WTC11 (cell line): Measurements from ENCODE around the gene MTMR3. TPM values are rescaled to one million over a fixed set of nuclear protein-coding genes. Genes with fewer than 3 reads are reported as not detected.
A peak's percentile ranks its signal among the peaks of the same experiment; 100 is the strongest.

ENCODE experiments used
- ATAC-seq: fragments of 200-7000 bp; cut with Tn5 transposase; 2 replicates; pipeline ENCODE4 v1.10.0; 2021; ENCODE audit warnings: mild to moderate bottlenecking, moderate library complexity
- CTCF ChIA-PET: fragments of 300-600 bp; sonication (Branson Sonifier 250); formaldehyde crosslinking; loops from one replicate; lab custom pipeline; 2021; ENCODE audit warnings: antibody characterized with exemption; lab: Charles Lee
- POLR2A ChIA-PET: fragments of 350-600 bp; sonication (Branson Sonifier 250); formaldehyde crosslinking; loops from one replicate; lab custom pipeline; 2021; ENCODE audit warnings: antibody characterized with exemption; lab: Charles Lee
- DNase-seq: peaks from one replicate; pipeline ENCODE4 v3.0.0; 2021; ENCODE audit warnings: low spot score
- H3K27ac Mint-ChIP-seq: 2 replicates; pipeline ENCODE4 v1.8.0; 2021; ENCODE audit warnings: mixed read lengths
- H3K27me3 Mint-ChIP-seq: 2 replicates; pipeline ENCODE4 v1.8.0; 2021; ENCODE audit warnings: low read depth, mild to moderate bottlenecking, moderate library complexity, mixed read lengths
- H3K36me3 Mint-ChIP-seq: 2 replicates; pipeline ENCODE4 v1.8.0; 2021; ENCODE audit warnings: mixed read lengths
- H3K4me1 Mint-ChIP-seq: 2 replicates; pipeline ENCODE4 v1.8.0; 2022; ENCODE audit warnings: mixed read lengths
- H3K4me3 Mint-ChIP-seq: 2 replicates; pipeline ENCODE4 v1.8.0; 2021; ENCODE audit warnings: mild to moderate bottlenecking, moderate library complexity, mixed read lengths
- H3K9me3 Mint-ChIP-seq: 2 replicates; pipeline ENCODE4 v1.8.0; 2021; ENCODE audit warnings: mixed read lengths
- AR ChIP-seq: fragments of 250-450 bp; sonication (Bioruptor Pico); IDR thresholded peaks from 2 replicates; pipeline ENCODE4 v1.9.0; 2021; ENCODE audit warnings: mild to moderate bottlenecking
- ATF1 ChIP-seq: sonication (generic); formaldehyde crosslinking; IDR thresholded peaks from 2 replicates; pipeline ENCODE4 v1.8.1; 2023; ENCODE audit warnings: mild to moderate bottlenecking, moderate library complexity, missing genetic modification reagents
- ATF2 ChIP-seq: sonication (generic); formaldehyde crosslinking; IDR thresholded peaks from 2 replicates; pipeline ENCODE4 v1.8.1; 2022; ENCODE audit warnings: low read depth, missing genetic modification reagents, borderline replicate concordance
- CBFB ChIP-seq: sonication (generic); formaldehyde crosslinking; IDR thresholded peaks from 2 replicates; pipeline ENCODE4 v1.8.1; 2022; ENCODE audit warnings: mild to moderate bottlenecking, low read depth, missing genetic modification reagents
- ETV6 ChIP-seq: sonication (generic); formaldehyde crosslinking; IDR thresholded peaks from 2 replicates; pipeline ENCODE4 v1.8.1; 2022; ENCODE audit warnings: mild to moderate bottlenecking, missing genetic modification reagents
- FOXJ3 ChIP-seq: sonication (generic); formaldehyde crosslinking; IDR thresholded peaks from 2 replicates; pipeline ENCODE4 v1.9.0; 2021; ENCODE audit warnings: missing genetic modification reagents, mild to moderate bottlenecking, borderline replicate concordance
- NR1H2 ChIP-seq: sonication (generic); formaldehyde crosslinking; IDR thresholded peaks from 2 replicates; pipeline ENCODE4 v1.9.0; 2021; ENCODE audit warnings: mild to moderate bottlenecking, moderate library complexity, missing genetic modification reagents
- PRDM15 ChIP-seq: sonication (generic); formaldehyde crosslinking; IDR thresholded peaks from 2 replicates; pipeline ENCODE4 v1.8.0; 2022; ENCODE audit warnings: missing genetic modification reagents
- SOX15 ChIP-seq: fragments of 250-450 bp; sonication (Bioruptor Pico); IDR thresholded peaks from 2 replicates; pipeline ENCODE4 v1.9.0; 2021; ENCODE audit warnings: mild to moderate bottlenecking
- TCF7 ChIP-seq: sonication (generic); formaldehyde crosslinking; IDR thresholded peaks from 2 replicates; pipeline ENCODE4 v1.8.0; 2022; ENCODE audit warnings: mild to moderate bottlenecking, low read depth, missing genetic modification reagents, moderate library complexity
- TEAD4 ChIP-seq: sonication (generic); formaldehyde crosslinking; IDR thresholded peaks from 2 replicates; pipeline ENCODE4 v1.8.0; 2022; ENCODE audit warnings: mild to moderate bottlenecking, missing genetic modification reagents
- TP53 ChIP-seq: sonication (generic); formaldehyde crosslinking; IDR thresholded peaks from 2 replicates; pipeline ENCODE4 v1.8.1; 2023; ENCODE audit warnings: mild to moderate bottlenecking, missing genetic modification reagents
- USF2 ChIP-seq: sonication (generic); formaldehyde crosslinking; IDR thresholded peaks from 2 replicates; pipeline ENCODE4 v1.8.1; 2023; ENCODE audit warnings: mild to moderate bottlenecking, missing genetic modification reagents, moderate library complexity
- ZNF425 ChIP-seq: fragments of 250-450 bp; sonication (Bioruptor Pico); conservative IDR thresholded peaks from 2 replicates; pipeline ENCODE4 v1.9.0; 2021; ENCODE audit warnings: mild to moderate bottlenecking
- ZSCAN18 ChIP-seq: fragments of 250-450 bp; sonication (Bioruptor Pico); IDR thresholded peaks from 2 replicates; pipeline ENCODE4 v2.1.2; 2022; ENCODE audit warnings: mild to moderate bottlenecking, moderate library complexity
- total RNA-seq: library from RNA; stranded (reverse); gene quantifications from 3 replicates; pipeline ENCODE4 v1.2.3, GENCODE V29; 2021

Gene MTMR3
- total RNA-seq, 1 experiment from 2014 or later: 19.2 TPM

GRCh38 chr22:30045901-30046715 lies 163.1 kb downstream of the MTMR3 start:
- CTCF ChIA-PET: interaction anchor here (1.3 to 1.5 kb wide), 2 partner anchors 344 to 357 kb away, joined by 5 to 7 read pairs; no protein-coding TSS in a partner anchor
- Mint-ChIP-seq H3K27ac (no peak overlapping the region), H3K36me3 (peaks cover 3% of the 10 kb centered on the region; the same call in 1 of the 2 replicates), H3K4me3 (no peak overlapping the region), H3K27me3 (no peaks in the 10 kb centered on the region), H3K4me1 (no peaks in the 10 kb centered on the region), H3K9me3 (peaks cover 3% of the 10 kb centered on the region; the same call in 1 of the 2 replicates)
- POLR2A ChIA-PET: no interaction called here
- DNase-seq (no peak), ATAC-seq (no peak)
- TF ChIP-seq ETV6 (CRISPR knock-in tag): no peak

GRCh38 chr22:30046716-30047363 lies 163.9 kb downstream of the MTMR3 start:
- DNase-seq (no peak), ATAC-seq (no peak)
- no peak for TF ChIP-seq ATF1 (CRISPR knock-in tag)
- TF ChIP-seq ZNF425 (CRISPR knock-in tag): no peak
- no peak for TF ChIP-seq FOXJ3 (CRISPR knock-in tag)
- TF ChIP-seq TEAD4 (CRISPR knock-in tag): no peak
- Mint-ChIP-seq H3K4me1 (no peaks in the 10 kb centered on the region), H3K9me3 (peaks cover 3% of the 10 kb centered on the region; the same call in 1 of the 2 replicates), H3K27ac (no peak overlapping the region), H3K36me3 (peaks cover 3% of the 10 kb centered on the region; the same call in 1 of the 2 replicates), H3K27me3 (no peaks in the 10 kb centered on the region), H3K4me3 (no peak overlapping the region)
- CTCF ChIA-PET: interaction anchor here (0.6 to 1.5 kb wide), 5 partner anchors 38 to 357 kb away, joined by 3 to 7 read pairs (median 3); no protein-coding TSS in a partner anchor
- POLR2A ChIA-PET: no interaction called here

- Mint-ChIP-seq H3K4me3 (no peak overlapping the region), H3K9me3 (peaks cover 3% of the 10 kb centered on the region; the same call in 1 of the 2 replicates), H3K4me1 (no peaks in the 10 kb centered on the region), H3K27me3 (no peaks in the 10 kb centered on the region), H3K27ac (no peak overlapping the region), H3K36me3 (peaks cover 3% of the 10 kb centered on the region; the same call in 1 of the 2 replicates)
- CTCF ChIA-PET: interaction anchor here (0.6 to 1.5 kb wide), 5 partner anchors 39 to 358 kb away, joined by 3 to 7 read pairs (median 3); no protein-coding TSS in a partner anchor
- no peak for DNase-seq
- ATAC-seq: peak; percentile 65
- POLR2A ChIA-PET: no interaction called here
- no peak for TF ChIP-seq PRDM15 (CRISPR knock-in tag)
- no peak for TF ChIP-seq USF2 (CRISPR knock-in tag)
- TF ChIP-seq ATF2 (CRISPR knock-in tag): no peak
- no peak for TF ChIP-seq TP53 (CRISPR knock-in tag)
- no peak for TF ChIP-seq SOX15
- no peak for TF ChIP-seq NR1H2 (CRISPR knock-in tag)
- no peak for TF ChIP-seq CBFB (CRISPR knock-in tag)
- TF ChIP-seq TCF7: no peak
- TF ChIP-seq AR (CRISPR knock-in tag): no peak
- no peak for TF ChIP-seq ZSCAN18
Observed at GRCh38 chr22:30047364-30047738, 164.4 kb downstream of the MTMR3 start.
